Measurements from ENCODE around the gene VAMP2.

GRCh38 chr17:8192070-8192815, 29.5 kb upstream of the VAMP2 start:
- TF ChIP-seq, protein P1, sequence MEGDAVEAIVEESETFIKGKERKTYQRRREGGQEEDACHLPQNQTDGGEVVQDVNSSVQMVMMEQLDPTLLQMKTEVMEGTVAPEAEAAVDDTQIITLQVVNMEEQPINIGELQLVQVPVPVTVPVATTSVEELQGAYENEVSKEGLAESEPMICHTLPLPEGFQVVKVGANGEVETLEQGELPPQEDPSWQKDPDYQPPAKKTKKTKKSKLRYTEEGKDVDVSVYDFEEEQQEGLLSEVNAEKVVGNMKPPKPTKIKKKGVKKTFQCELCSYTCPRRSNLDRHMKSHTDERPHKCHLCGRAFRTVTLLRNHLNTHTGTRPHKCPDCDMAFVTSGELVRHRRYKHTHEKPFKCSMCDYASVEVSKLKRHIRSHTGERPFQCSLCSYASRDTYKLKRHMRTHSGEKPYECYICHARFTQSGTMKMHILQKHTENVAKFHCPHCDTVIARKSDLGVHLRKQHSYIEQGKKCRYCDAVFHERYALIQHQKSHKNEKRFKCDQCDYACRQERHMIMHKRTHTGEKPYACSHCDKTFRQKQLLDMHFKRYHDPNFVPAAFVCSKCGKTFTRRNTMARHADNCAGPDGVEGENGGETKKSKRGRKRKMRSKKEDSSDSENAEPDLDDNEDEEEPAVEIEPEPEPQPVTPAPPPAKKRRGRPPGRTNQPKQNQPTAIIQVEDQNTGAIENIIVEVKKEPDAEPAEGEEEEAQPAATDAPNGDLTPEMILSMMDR (conservative IDR thresholded peaks at IDR 0.05; ENCODE audit: low read length) = no peak
- TF ChIP-seq EZH2phosphoT487 (IDR thresholded peaks at IDR 0.05; ENCODE audit: borderline replicate concordance) = no peak

Data from Loucy (cell line).